ENCODE measurements around the gene COX6B2. TPM values are rescaled to one million over a fixed set of nuclear protein-coding genes. Genes with fewer than 3 reads are reported as not detected.

COX6B2 gene
- total and polyA plus RNA-seq, 10 donors, result 0.06 to 1.6 (median 0.47) TPM; not detected in 3

GRCh38 chr19:55311797-55312196, 42.7 kb downstream of the COX6B2 start:
- intact Hi-C loops (cut with DNase I; ENCODE audit: low total_unique reads), result no loop called here

GRCh38 chr19:55311397-55311796, 43.1 kb downstream of the COX6B2 start:
- Histone ChIP-seq H3K27ac (no peak overlapping the region), H3K9me3 (peaks cover 0 to 6% (median 0%) of the 10 kb centered on the region in 8 donors), H3K27me3 (replicated peaks in 1 of 7) (no peaks in the 10 kb centered on the region), H3K36me3 (peaks cover 0 to 12% (median 0%) of the 10 kb centered on the region in 6 donors), H3K4me1 (no peaks in the 10 kb centered on the region), H3K4me3 (no peak overlapping the region)
- no peak for DNase-seq
- intact Hi-C loops (cut with DNase I; ENCODE audit: low total_unique reads), result no loop called here
- no peak for TF ChIP-seq POLR2A (IDR thresholded peaks at IDR 0.05)
- TF ChIP-seq CTCF (IDR thresholded peaks at IDR 0.05 in 8 of 11, conservative IDR thresholded peaks at IDR 0.05 in 3 of 11), result no peak
- no peak for TF ChIP-seq POLR2AphosphoS5 (IDR thresholded peaks at IDR 0.05)
- 73 to 90% (median 83%) methylated on average over 2 to 9 of the region's 9 CpGs for WGBS, 5 donors

More at GRCh38 chr19:55311797-55312196, 42.7 kb downstream of the COX6B2 start:
- Histone ChIP-seq H3K36me3 (peaks cover 0 to 8% (median 0%) of the 10 kb centered on the region in 6 donors), H3K4me3 (no peak overlapping the region), H3K4me1 (no peaks in the 10 kb centered on the region), H3K9me3 (peaks cover 0 to 6% (median 0%) of the 10 kb centered on the region in 8 donors), H3K27me3 (replicated peaks in 1 of 7) (no peaks in the 10 kb centered on the region), H3K27ac (no peak overlapping the region)
- no peak for DNase-seq
- WGBS, 5 donors, result 86 to 93% (median 90%) methylated on average over 8 to 18 of the region's 18 CpGs
- TF ChIP-seq CTCF (IDR thresholded peaks at IDR 0.05 in 8 of 11, conservative IDR thresholded peaks at IDR 0.05 in 3 of 11) (no peak), POLR2AphosphoS5 (IDR thresholded peaks at IDR 0.05) (no peak), POLR2A (IDR thresholded peaks at IDR 0.05) (no peak)

GRCh38 chr19:55310498-55310897, 44.0 kb downstream of the COX6B2 start:
- Histone ChIP-seq H3K9me3 (peaks cover 0 to 6% (median 0%) of the 10 kb centered on the region in 8 donors), H3K27ac (no peak overlapping the region), H3K4me1 (no peaks in the 10 kb centered on the region), H3K4me3 (no peak overlapping the region), H3K27me3 (replicated peaks in 1 of 7) (no peaks in the 10 kb centered on the region), H3K36me3 (peaks cover 0 to 16% (median 0%) of the 10 kb centered on the region in 6 donors)
- intact Hi-C loops (cut with DNase I; ENCODE audit: low total_unique reads), result no loop called here
- 71 to 89% (median 81%) methylated on average over 7 of the region's 7 CpGs for WGBS, 5 donors
- DNase-seq, result no peak
- no peak for TF ChIP-seq CTCF (IDR thresholded peaks at IDR 0.05 in 8 of 11, conservative IDR thresholded peaks at IDR 0.05 in 3 of 11)
- TF ChIP-seq POLR2AphosphoS5 (IDR thresholded peaks at IDR 0.05), result no peak
- no peak for TF ChIP-seq POLR2A (IDR thresholded peaks at IDR 0.05)

GRCh38 chr19:55309448-55309847, 45.1 kb downstream of the COX6B2 start:
- no peak overlapping the region for H3K4me3 ChIP-seq
- 80 to 99% (median 87%) methylated on average over 5 of the region's 5 CpGs for WGBS, 5 donors
- peaks cover 0 to 6% (median 0%) of the 10 kb centered on the region in 8 donors for H3K9me3 ChIP-seq
- H3K4me1 ChIP-seq, result no peaks in the 10 kb centered on the region
- intact Hi-C loops (cut with DNase I; ENCODE audit: low total_unique reads), result no loop called here
- H3K36me3 ChIP-seq, result peaks cover 0 to 16% (median 0%) of the 10 kb centered on the region in 6 donors
- H3K27me3 ChIP-seq (replicated peaks in 1 of 7), result no peaks in the 10 kb centered on the region
- DNase-seq, result no peak
- no peak for TF ChIP-seq CTCF (IDR thresholded peaks at IDR 0.05 in 8 of 11, conservative IDR thresholded peaks at IDR 0.05 in 3 of 11)
- no peak for TF ChIP-seq POLR2A (IDR thresholded peaks at IDR 0.05)
- TF ChIP-seq POLR2AphosphoS5 (IDR thresholded peaks at IDR 0.05), result no peak
- H3K27ac ChIP-seq, result no peak overlapping the region

Data from spleen (tissue), 11 donors.